Measurements from ENCODE around the gene CRYGA.

The CRYGA gene

GRCh38 chr2:208163489-208163888, at the start of gene CRYGA:
Gene CRYGA, minus strand, starts transcription at chr2:208163589. Its CDS starts 33 bp downstream, at chr2:208163556.
- Histone ChIP-seq H3K79me2 (ENCODE audit: low read length) (no peaks in the 10 kb centered on the region), H3K36me3 (replicated peaks; ENCODE audit: low read depth, low read length) (no peaks in the 10 kb centered on the region), H3K9me3 (ENCODE audit: insufficient read depth, low read length) (no peaks in the 10 kb centered on the region), H3K9ac (ENCODE audit: low read length) (no peak within 1 kb of the TSS), H4K20me1 (ENCODE audit: insufficient read depth, low read length) (no peaks in the 10 kb centered on the region), H2AFZ (ENCODE audit: low read depth, low read length) (no peak within 1 kb of the TSS), H3K27ac (ENCODE audit: low read length) (no peak within 1 kb of the TSS), H3K4me2 (ENCODE audit: low read length) (no peak within 1 kb of the TSS), H3K4me3 (ENCODE audit: low read length) (no peak within 1 kb of the TSS), H3K4me1 (ENCODE audit: low read length) (no peaks in the 10 kb centered on the region), H3K27me3 (ENCODE audit: low read depth, low read length) (peaks cover 13% of the 10 kb centered on the region)
- TF ChIP-seq EZH2phosphoT487 (IDR thresholded peaks at IDR 0.05; ENCODE audit: low read depth) (no peak), CTCF (IDR thresholded peaks at IDR 0.05; ENCODE audit: low read depth, low read length) (no peak)

- no peaks in the 10 kb centered on the region for H3K9me3 ChIP-seq (ENCODE audit: insufficient read depth, low read length)
- peak overlapping the region; percentile 30; the same call in 1 of the 2 replicates for H3K4me3 ChIP-seq (ENCODE audit: low read length)
- no peak overlapping the region for H3K27ac ChIP-seq (ENCODE audit: low read length)
- peak overlapping the region; percentile 42 for H3K4me2 ChIP-seq (ENCODE audit: low read length)
- no peaks in the 10 kb centered on the region for H3K27me3 ChIP-seq (ENCODE audit: low read depth, low read length)
- TF ChIP-seq EZH2phosphoT487 (IDR thresholded peaks at IDR 0.05; ENCODE audit: low read depth) (no peak), CTCF (IDR thresholded peaks at IDR 0.05; ENCODE audit: low read depth, low read length) (no peak)
- no peaks in the 10 kb centered on the region for H3K36me3 ChIP-seq (replicated peaks; ENCODE audit: low read depth, low read length)
- H3K9ac ChIP-seq (ENCODE audit: low read length), result no peak overlapping the region
- no peak overlapping the region for H2AFZ ChIP-seq (ENCODE audit: low read depth, low read length)
- peaks cover 6% of the 10 kb centered on the region for H3K4me1 ChIP-seq (ENCODE audit: low read length)
- no peaks in the 10 kb centered on the region for H3K79me2 ChIP-seq (ENCODE audit: low read length)
- no peaks in the 10 kb centered on the region for H4K20me1 ChIP-seq (ENCODE audit: insufficient read depth, low read length)
Measured at GRCh38 chr2:208210688-208211451, 47.5 kb upstream of the CRYGA start.

GRCh38 chr2:208208335-208209085, 45.1 kb upstream of the CRYGA start:
- Histone ChIP-seq H3K9me3 (ENCODE audit: insufficient read depth, low read length) (no peaks in the 10 kb centered on the region), H3K4me1 (ENCODE audit: low read length) (peaks cover 6% of the 10 kb centered on the region), H3K79me2 (ENCODE audit: low read length) (no peaks in the 10 kb centered on the region), H4K20me1 (ENCODE audit: insufficient read depth, low read length) (no peaks in the 10 kb centered on the region), H3K9ac (ENCODE audit: low read length) (no peak overlapping the region), H3K36me3 (replicated peaks; ENCODE audit: low read depth, low read length) (no peaks in the 10 kb centered on the region), H2AFZ (ENCODE audit: low read depth, low read length) (no peak overlapping the region), H3K4me3 (ENCODE audit: low read length) (no peak overlapping the region), H3K27me3 (ENCODE audit: low read depth, low read length) (no peaks in the 10 kb centered on the region), H3K27ac (ENCODE audit: low read length) (no peak overlapping the region), H3K4me2 (ENCODE audit: low read length) (no peak overlapping the region)
- TF ChIP-seq EZH2phosphoT487 (IDR thresholded peaks at IDR 0.05; ENCODE audit: low read depth) (no peak), CTCF (IDR thresholded peaks at IDR 0.05; ENCODE audit: low read depth, low read length) (no peak)

- no peaks in the 10 kb centered on the region for H3K79me2 ChIP-seq (ENCODE audit: low read length)
- no peak overlapping the region for H3K9ac ChIP-seq (ENCODE audit: low read length)
- H3K27me3 ChIP-seq (ENCODE audit: low read depth, low read length), result no peaks in the 10 kb centered on the region
- no peak overlapping the region for H3K4me2 ChIP-seq (ENCODE audit: low read length)
- no peak for TF ChIP-seq EZH2phosphoT487 (IDR thresholded peaks at IDR 0.05; ENCODE audit: low read depth)
- TF ChIP-seq CTCF (IDR thresholded peaks at IDR 0.05; ENCODE audit: low read depth, low read length), result no peak
- H4K20me1 ChIP-seq (ENCODE audit: insufficient read depth, low read length), result no peaks in the 10 kb centered on the region
- H3K4me3 ChIP-seq (ENCODE audit: low read length), result no peak overlapping the region
- H2AFZ ChIP-seq (ENCODE audit: low read depth, low read length), result no peak overlapping the region
- no peaks in the 10 kb centered on the region for H3K9me3 ChIP-seq (ENCODE audit: insufficient read depth, low read length)
- H3K36me3 ChIP-seq (replicated peaks; ENCODE audit: low read depth, low read length), result no peaks in the 10 kb centered on the region
- peaks cover 6% of the 10 kb centered on the region for H3K4me1 ChIP-seq (ENCODE audit: low read length)
- no peak overlapping the region for H3K27ac ChIP-seq (ENCODE audit: low read length)
Measured at GRCh38 chr2:208207769-208208168, 44.4 kb upstream of the CRYGA start.

Data from OCI-LY3 (cell line).